ENCODE data around the gene ASB14.

DNA sequence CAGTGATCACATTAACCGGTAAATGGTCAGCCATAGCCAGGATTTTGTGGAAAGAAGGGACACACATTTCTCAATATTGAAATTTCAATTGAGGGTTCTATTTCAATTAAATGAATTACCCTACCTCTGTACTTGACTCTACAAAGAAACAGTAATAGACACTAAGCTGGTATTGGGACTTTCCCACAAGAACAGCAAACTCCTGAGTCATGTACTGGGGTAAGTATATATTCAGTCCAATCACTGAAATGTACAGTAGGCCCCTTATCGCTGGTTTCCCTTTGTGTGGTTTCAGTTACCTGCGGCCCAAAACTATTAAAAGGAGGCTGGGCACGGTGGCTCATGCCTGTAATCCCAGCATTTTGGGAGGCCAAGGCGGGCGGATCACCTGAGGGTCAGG is 17.6 kb downstream of the ASB14 start:
- no peak for TF ChIP-seq CTCF (IDR thresholded peaks at IDR 0.05; ENCODE audit: low read length)
- no peak for TF ChIP-seq EZH2 (IDR thresholded peaks at IDR 0.05; ENCODE audit: borderline replicate concordance, low read length)
